CD1c-positive myeloid dendritic cell (primary cell): ENCODE data around the gene UVRAG.
A peak's percentile ranks its signal among the peaks of the same experiment; 100 is the strongest.

Experiments used
- DNase-seq: peaks from one replicate; pipeline ENCODE4 v3.0.0-alpha.2; 2016; ENCODE audit errors: extremely low spot score

The UVRAG gene

GRCh38 chr11:75878933-75879332 is 63.9 kb downstream of the UVRAG start:
- DNase-seq: no peak

GRCh38 chr11:75879737-75880136 is 64.7 kb downstream of the UVRAG start:
- no peak for DNase-seq

- peak; percentile 19 for DNase-seq
Observed at GRCh38 chr11:75880343-75880742, 65.3 kb downstream of the UVRAG start.

GRCh38 chr11:75884321-75884720 is 69.3 kb downstream of the UVRAG start:
- DNase-seq: no peak

GRCh38 chr11:75888416-75888815 is 73.4 kb downstream of the UVRAG start:
- no peak for DNase-seq

- DNase-seq: peak; percentile 89
Observed at GRCh38 chr11:75891947-75892739, 77.1 kb downstream of the UVRAG start.

GRCh38 chr11:75893251-75893650 is 78.2 kb downstream of the UVRAG start:
- DNase-seq: peak; percentile 54

GRCh38 chr11:75894036-75894585 is 79.1 kb downstream of the UVRAG start:
- DNase-seq: peak; percentile 8

- peak; percentile 58 for DNase-seq
Observed at GRCh38 chr11:75896843-75897419, 81.9 kb downstream of the UVRAG start.

GRCh38 chr11:75898871-75899270 is 83.9 kb downstream of the UVRAG start:
- DNase-seq: no peak

GRCh38 chr11:75899806-75900205 is 84.8 kb downstream of the UVRAG start:
- DNase-seq: no peak

GRCh38 chr11:75900848-75901247 is 85.8 kb downstream of the UVRAG start:
- DNase-seq: no peak

GRCh38 chr11:75902631-75903030 is 87.6 kb downstream of the UVRAG start:
- no peak for DNase-seq

GRCh38 chr11:75903276-75903675 is 88.3 kb downstream of the UVRAG start:
- no peak for DNase-seq

GRCh38 chr11:75905434-75905833 is 90.4 kb downstream of the UVRAG start:
- DNase-seq: no peak

GRCh38 chr11:75907906-75908527 is 93.0 kb downstream of the UVRAG start:
- DNase-seq: no peak

GRCh38 chr11:75910426-75911145 is 95.6 kb downstream of the UVRAG start:
- DNase-seq: no peak

GRCh38 chr11:75911459-75911858 is 96.4 kb downstream of the UVRAG start:
- DNase-seq: no peak

- DNase-seq: no peak
Observed at GRCh38 chr11:75913984-75914383, 99.0 kb downstream of the UVRAG start.

GRCh38 chr11:75916882-75917281 is 101.9 kb downstream of the UVRAG start:
- no peak for DNase-seq

- DNase-seq: no peak
Observed at GRCh38 chr11:75918331-75918730, 103.3 kb downstream of the UVRAG start.

- DNase-seq: no peak
Observed at GRCh38 chr11:75919525-75919924, 104.5 kb downstream of the UVRAG start.
